Mammary epithelial cell (primary cell): Measurements from ENCODE around the gene FGFR1OP2.

Experiments used
- EZH2 ChIP-seq: IDR thresholded peaks from 2 replicates; pipeline ENCODE4 v1.6.1; 2012; ENCODE audit warnings: low read length, inconsistent platforms, borderline replicate concordance
- TF ChIP-seq, protein P1 (sequence below), 2 donors: IDR thresholded peaks in 1 of 2; conservative IDR thresholded peaks in 1 of 2; 2 replicates each; pipeline ENCODE4 v1.5.1; 2011 to 2012; ENCODE audit warnings: inconsistent platforms in 2 of 2, low read length in 2 of 2, mild to moderate bottlenecking in 2 of 2, control low read depth in 1 of 2, low read depth in 1 of 2; ENCODE audit not compliant: insufficient read depth in 1 of 2; ENCODE audit errors: extremely low read depth in 1 of 2

DNA sequence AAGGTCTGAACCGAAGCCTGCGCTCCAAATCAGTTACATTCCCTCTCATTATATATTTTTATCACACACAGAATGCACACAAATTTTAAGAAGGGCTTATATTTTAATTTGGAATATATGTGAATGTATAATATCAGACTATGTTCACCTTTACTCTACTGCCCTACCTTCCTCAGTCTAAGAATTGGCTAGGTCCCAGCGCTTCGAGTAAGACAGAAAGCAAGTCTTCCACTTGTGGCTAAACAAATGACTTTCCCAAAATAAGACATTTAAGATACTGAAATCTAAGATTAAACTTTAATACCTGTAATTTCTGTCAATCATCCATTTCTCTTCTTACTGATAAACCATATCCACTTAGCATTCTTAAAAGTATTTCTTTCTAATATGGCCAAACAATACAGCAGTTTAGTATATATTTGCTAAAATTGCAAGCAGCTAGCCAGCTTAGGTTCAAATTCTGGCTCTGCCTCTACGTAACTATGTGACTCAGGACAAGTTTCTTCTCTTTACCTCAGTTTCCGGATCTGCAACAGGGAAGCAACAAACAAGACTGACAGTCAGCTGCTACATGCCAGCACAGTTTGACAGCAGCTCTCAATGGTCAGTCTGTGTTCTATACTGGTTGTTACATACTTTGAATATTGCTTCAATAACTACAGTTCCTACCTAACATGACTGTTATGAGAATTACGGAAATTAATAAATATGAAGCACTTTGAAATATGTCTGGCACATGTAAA, 2.5 kb upstream of the FGFR1OP2 start:
- TF ChIP-seq, protein P1, sequence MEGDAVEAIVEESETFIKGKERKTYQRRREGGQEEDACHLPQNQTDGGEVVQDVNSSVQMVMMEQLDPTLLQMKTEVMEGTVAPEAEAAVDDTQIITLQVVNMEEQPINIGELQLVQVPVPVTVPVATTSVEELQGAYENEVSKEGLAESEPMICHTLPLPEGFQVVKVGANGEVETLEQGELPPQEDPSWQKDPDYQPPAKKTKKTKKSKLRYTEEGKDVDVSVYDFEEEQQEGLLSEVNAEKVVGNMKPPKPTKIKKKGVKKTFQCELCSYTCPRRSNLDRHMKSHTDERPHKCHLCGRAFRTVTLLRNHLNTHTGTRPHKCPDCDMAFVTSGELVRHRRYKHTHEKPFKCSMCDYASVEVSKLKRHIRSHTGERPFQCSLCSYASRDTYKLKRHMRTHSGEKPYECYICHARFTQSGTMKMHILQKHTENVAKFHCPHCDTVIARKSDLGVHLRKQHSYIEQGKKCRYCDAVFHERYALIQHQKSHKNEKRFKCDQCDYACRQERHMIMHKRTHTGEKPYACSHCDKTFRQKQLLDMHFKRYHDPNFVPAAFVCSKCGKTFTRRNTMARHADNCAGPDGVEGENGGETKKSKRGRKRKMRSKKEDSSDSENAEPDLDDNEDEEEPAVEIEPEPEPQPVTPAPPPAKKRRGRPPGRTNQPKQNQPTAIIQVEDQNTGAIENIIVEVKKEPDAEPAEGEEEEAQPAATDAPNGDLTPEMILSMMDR (conservative IDR thresholded peaks at IDR 0.05 in 1 of 2, IDR thresholded peaks at IDR 0.05 in 1 of 2; ENCODE audit: extremely low read depth in 1 of 2, insufficient read depth in 1 of 2, low read depth in 1 of 2, low read length in 2 of 2): no peak
- TF ChIP-seq EZH2: no peak
